DOHH2 (cell line): ENCODE measurements around the gene SRSF1.

ENCODE experiments used
- H3F3A ChIP-seq: fragments of 200-600 bp; sonication (generic), shearing (Covaris generic); 2 replicates; pipeline ENCODE4 v1.6.0; 2016; ENCODE audit warnings: antibody characterized with exemption, mild to moderate bottlenecking; ENCODE audit not compliant: control insufficient read depth, insufficient read depth
- H3K27ac ChIP-seq: fragments of 200-600 bp; sonication (generic); 2 replicates; pipeline ENCODE4 v1.5.1; 2014; ENCODE audit warnings: low read depth, mild to moderate bottlenecking, low read length, moderate library complexity
- H3K27me3 ChIP-seq: fragments of 200-600 bp; sonication (generic); 2 replicates; pipeline ENCODE4 v1.6.1; 2014; ENCODE audit warnings: mild to moderate bottlenecking, low read length, mixed read lengths; ENCODE audit not compliant: control insufficient read depth
- H3K36me3 ChIP-seq: fragments of 200-600 bp; sonication (generic); 2 replicates; pipeline ENCODE4 v1.6.1; 2014; ENCODE audit warnings: mild to moderate bottlenecking, low read length, moderate library complexity, mixed read lengths; ENCODE audit not compliant: control insufficient read depth
- H3K4me1 ChIP-seq: fragments of 200-600 bp; sonication (generic); 2 replicates; pipeline ENCODE4 v1.6.1; 2014; ENCODE audit warnings: mild to moderate bottlenecking, low read length, mixed read lengths; ENCODE audit not compliant: control insufficient read depth
- H3K4me2 ChIP-seq: fragments of 200-600 bp; sonication (generic); 2 replicates; pipeline ENCODE4 v1.6.0; 2014; ENCODE audit warnings: mild to moderate bottlenecking, low read length, moderate library complexity
- H3K4me3 ChIP-seq: fragments of 200-600 bp; sonication (generic); 2 replicates; pipeline ENCODE4 v1.5.1; 2014; ENCODE audit warnings: mild to moderate bottlenecking, low read length, mixed read lengths
- H3K79me2 ChIP-seq: fragments of 200-600 bp; sonication (generic); 2 replicates; pipeline ENCODE4 v1.6.1; 2014; ENCODE audit warnings: mild to moderate bottlenecking, low read length, mixed read lengths; ENCODE audit not compliant: control insufficient read depth
- H3K9me2 ChIP-seq: fragments of 200-600 bp; sonication (generic); replicated peaks from 2 replicates; pipeline ENCODE4 v1.6.1; 2014; ENCODE audit warnings: mild to moderate bottlenecking, low read length, mixed read lengths; ENCODE audit not compliant: control insufficient read depth
- H3K9me3 ChIP-seq: fragments of 200-600 bp; sonication (generic); 2 replicates; pipeline ENCODE4 v1.6.1; 2014; ENCODE audit warnings: antibody characterized with exemption, low read length, mixed read lengths; ENCODE audit not compliant: control insufficient read depth, insufficient read depth
- H4K20me1 ChIP-seq: fragments of 200-600 bp; sonication (generic); 2 replicates; pipeline ENCODE4 v1.6.0; 2014; ENCODE audit warnings: low read depth, mild to moderate bottlenecking, antibody characterized with exemption, low read length, moderate library complexity; ENCODE audit not compliant: control insufficient read depth, insufficient read depth
- EZH2phosphoT487 ChIP-seq: fragments of 200-600 bp; sonication (generic); IDR thresholded peaks from 2 replicates; pipeline ENCODE4 v1.6.1; 2017; ENCODE audit warnings: borderline replicate concordance, mild to moderate bottlenecking, antibody characterized with exemption, low read length, moderate library complexity, mixed read lengths
- TF ChIP-seq, protein P1 (sequence below): fragments of 200-600 bp; sonication (generic); IDR thresholded peaks from one replicate; pipeline ENCODE4 v1.5.1; 2014; ENCODE audit warnings: antibody characterized with exemption, mild to moderate bottlenecking, low read depth, low read length; ENCODE audit not compliant: poor library complexity, severe bottlenecking

The SRSF1 gene

DNA sequence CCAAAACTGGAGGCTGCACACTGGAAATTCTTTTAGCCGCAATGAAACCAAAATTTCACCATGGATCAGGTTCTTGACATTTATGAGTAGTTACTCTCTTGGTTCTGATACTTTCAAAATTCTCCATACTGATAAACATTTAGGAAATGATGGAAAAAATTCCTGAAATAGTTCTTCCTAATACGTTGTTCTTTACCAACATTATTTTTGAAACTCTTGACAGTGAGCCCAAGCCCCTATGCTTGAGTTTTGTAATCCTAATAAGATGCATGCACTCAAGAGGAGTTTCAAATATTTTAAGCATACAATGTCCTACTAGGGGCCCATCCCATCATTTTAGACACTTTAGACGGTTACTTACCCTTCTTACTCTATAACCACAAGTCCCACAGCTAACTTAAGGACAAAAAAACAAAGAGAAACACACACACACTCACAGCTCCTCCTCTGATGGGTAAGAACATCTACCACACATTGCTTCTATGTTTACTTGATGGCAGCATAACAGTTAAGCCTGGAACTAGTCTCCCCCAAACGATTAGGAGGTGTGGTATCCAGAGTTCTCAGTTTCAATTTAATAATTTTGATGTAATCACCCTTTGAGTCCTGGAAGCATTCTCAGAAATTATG is 22.7 kb downstream of the SRSF1 start:
- Histone ChIP-seq H3F3A (no peaks in the 10 kb centered on the region), H4K20me1 (peaks cover 24% of the 10 kb centered on the region), H3K27ac (no peak overlapping the region), H3K27me3 (no peaks in the 10 kb centered on the region), H3K4me2 (peak overlapping the region; percentile 24; the same call in 1 of the 2 replicates), H3K4me3 (no peak overlapping the region), H3K9me2 (no peaks in the 10 kb centered on the region), H3K4me1 (peaks cover 31% of the 10 kb centered on the region), H3K79me2 (peaks cover 65% of the 10 kb centered on the region), H3K36me3 (peaks cover 71% of the 10 kb centered on the region), H3K9me3 (no peaks in the 10 kb centered on the region)
- no peak for TF ChIP-seq EZH2phosphoT487
- TF ChIP-seq, protein P1, sequence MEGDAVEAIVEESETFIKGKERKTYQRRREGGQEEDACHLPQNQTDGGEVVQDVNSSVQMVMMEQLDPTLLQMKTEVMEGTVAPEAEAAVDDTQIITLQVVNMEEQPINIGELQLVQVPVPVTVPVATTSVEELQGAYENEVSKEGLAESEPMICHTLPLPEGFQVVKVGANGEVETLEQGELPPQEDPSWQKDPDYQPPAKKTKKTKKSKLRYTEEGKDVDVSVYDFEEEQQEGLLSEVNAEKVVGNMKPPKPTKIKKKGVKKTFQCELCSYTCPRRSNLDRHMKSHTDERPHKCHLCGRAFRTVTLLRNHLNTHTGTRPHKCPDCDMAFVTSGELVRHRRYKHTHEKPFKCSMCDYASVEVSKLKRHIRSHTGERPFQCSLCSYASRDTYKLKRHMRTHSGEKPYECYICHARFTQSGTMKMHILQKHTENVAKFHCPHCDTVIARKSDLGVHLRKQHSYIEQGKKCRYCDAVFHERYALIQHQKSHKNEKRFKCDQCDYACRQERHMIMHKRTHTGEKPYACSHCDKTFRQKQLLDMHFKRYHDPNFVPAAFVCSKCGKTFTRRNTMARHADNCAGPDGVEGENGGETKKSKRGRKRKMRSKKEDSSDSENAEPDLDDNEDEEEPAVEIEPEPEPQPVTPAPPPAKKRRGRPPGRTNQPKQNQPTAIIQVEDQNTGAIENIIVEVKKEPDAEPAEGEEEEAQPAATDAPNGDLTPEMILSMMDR: no peak

DNA sequence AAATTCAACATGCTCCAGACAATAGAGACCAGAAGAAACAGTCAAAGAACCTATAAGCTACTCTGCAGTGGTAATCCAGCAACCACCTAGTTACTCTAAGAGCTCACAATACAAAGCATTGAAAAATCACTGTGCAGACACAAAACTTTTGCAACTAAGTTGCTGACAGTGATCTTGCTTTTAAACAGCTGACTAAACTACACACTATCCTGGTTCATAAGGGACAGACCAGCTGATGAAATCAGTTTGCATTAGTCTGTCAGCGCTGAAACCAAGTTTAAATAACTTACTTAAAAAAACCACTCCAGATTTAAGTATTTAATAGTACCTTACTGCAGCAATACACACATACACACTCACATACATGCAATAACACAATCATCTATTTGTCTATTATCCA is 23.6 kb downstream of the SRSF1 start:
- Histone ChIP-seq H3K36me3 (peaks cover 80% of the 10 kb centered on the region), H3K4me1 (peaks cover 22% of the 10 kb centered on the region), H3K79me2 (peaks cover 65% of the 10 kb centered on the region), H3K4me2 (no peak overlapping the region), H3K27ac (no peak overlapping the region), H3K9me3 (no peaks in the 10 kb centered on the region), H3K4me3 (no peak overlapping the region), H4K20me1 (peaks cover 24% of the 10 kb centered on the region), H3F3A (no peaks in the 10 kb centered on the region), H3K27me3 (no peaks in the 10 kb centered on the region), H3K9me2 (no peaks in the 10 kb centered on the region)
- no peak for TF ChIP-seq EZH2phosphoT487
- TF ChIP-seq, protein P1: no peak

DNA sequence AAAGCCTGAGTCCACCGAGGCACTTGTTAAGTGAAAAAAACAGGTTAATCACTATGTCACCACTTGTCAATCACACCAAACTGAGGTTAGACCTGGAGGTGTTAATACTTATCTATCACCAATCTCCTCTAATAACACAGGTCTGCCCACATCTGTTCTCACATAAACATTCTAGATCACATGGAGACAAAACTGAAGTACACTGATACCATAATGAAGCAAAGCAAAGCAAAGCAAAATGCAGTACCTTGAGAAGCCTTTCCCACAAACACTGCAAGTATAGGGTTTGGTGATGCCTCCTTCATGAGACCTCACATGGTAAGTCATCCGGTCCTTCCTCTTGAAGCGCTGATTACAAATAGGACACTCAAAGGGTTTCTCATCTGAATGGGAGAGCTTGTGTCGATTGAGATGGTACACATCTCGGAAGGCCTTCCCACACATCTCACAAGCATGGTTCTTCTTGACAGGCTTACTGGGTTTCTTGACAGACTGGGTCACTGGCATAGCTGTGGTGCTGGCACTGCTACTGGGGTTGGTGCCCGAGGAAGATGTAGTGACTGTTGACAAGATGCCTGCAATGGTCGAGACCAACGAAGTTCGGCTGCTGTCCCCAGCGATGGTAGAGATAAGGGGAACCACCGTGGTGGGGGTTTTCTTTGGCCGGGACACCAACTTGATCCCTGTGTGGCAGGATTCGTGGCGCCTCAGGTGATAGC is 24.4 kb downstream of the SRSF1 start:
- Histone ChIP-seq H3K27me3 (no peaks in the 10 kb centered on the region), H4K20me1 (peaks cover 24% of the 10 kb centered on the region), H3K4me3 (no peak overlapping the region), H3K9me3 (no peaks in the 10 kb centered on the region), H3K27ac (no peak overlapping the region), H3K79me2 (peaks cover 63% of the 10 kb centered on the region), H3K4me1 (peaks cover 22% of the 10 kb centered on the region), H3K9me2 (no peaks in the 10 kb centered on the region), H3K4me2 (no peak overlapping the region), H3F3A (no peaks in the 10 kb centered on the region), H3K36me3 (peaks cover 88% of the 10 kb centered on the region)
- TF ChIP-seq, protein P1: no peak
- no peak for TF ChIP-seq EZH2phosphoT487
